AG09319 (cell line): ENCODE measurements around the gene CNBP.

Experiments
- DNase-seq: peaks from one replicate; pipeline ENCODE4 v3.0.0-alpha.2; 2010; ENCODE audit warnings: low read depth; ENCODE audit errors: extremely low read depth
- CTCF ChIP-seq: IDR thresholded peaks from 2 replicates; pipeline ENCODE4 v1.5.1; 2011; ENCODE audit warnings: low read depth, mild to moderate bottlenecking, inconsistent platforms, low read length, moderate library complexity

Gene CNBP

DNA sequence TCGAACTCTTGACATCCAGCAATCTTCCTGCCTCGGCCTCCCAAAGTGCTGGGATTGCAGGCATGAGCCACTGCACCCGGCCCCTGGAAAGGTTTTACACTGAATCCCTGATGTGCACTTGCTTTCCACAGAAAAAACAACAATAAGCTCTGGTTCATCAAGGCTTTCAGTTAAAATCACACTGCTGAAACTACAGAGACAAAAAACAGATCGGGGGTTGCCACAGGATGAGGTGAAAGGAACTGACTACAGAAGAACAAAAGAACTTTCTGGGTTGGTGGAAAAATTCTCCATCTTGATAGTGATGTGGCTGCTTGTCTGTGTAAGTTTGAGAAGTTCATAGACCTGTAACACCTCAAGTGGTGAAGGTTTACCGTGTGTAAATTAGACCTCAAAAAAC, 65.0 kb downstream of the CNBP start:
- no peak for TF ChIP-seq CTCF
- DNase-seq, result no peak
